Peyer's patch (tissue), 4 donors: Measurements from ENCODE around the gene RNF115. TPM values are rescaled to one million over a fixed set of nuclear protein-coding genes. Genes with fewer than 3 reads are reported as not detected.

Experiments
- DNase-seq, 3 donors: peaks; one replicate each; pipeline ENCODE4 v3.0.0-alpha.2; 2017 to 2019
- H3K27ac ChIP-seq, 4 donors: fragments of 200-600 bp; sonication (generic); one replicate each; pipeline ENCODE4 v1.5.1; 2016 to 2019
- H3K27me3 ChIP-seq, 2 donors: fragments of 200-600 bp; sonication (generic); one replicate each; pipeline ENCODE4 v1.5.1; 2019
- H3K36me3 ChIP-seq, 3 donors: fragments of 200-600 bp; sonication (generic); one replicate each; pipeline ENCODE4 v1.5.1; 2016 to 2019
- H3K4me1 ChIP-seq, 4 donors: fragments of 200-600 bp; sonication (generic); one replicate each; pipeline ENCODE4 v1.5.1; 2016 to 2019
- H3K4me3 ChIP-seq, 4 donors: fragments of 200-600 bp; sonication (generic); 1 replicate in 3 of 4; 2 replicates in 1 of 4; pipeline ENCODE4 v1.5.1; 2016 to 2019; ENCODE audit warnings: mild to moderate bottlenecking in 1 of 4
- H3K9me3 ChIP-seq, 4 donors: fragments of 200-600 bp; sonication (generic); one replicate each; pipeline ENCODE4 v1.5.1; 2016 to 2019; ENCODE audit warnings: mild to moderate bottlenecking in 1 of 4
- CTCF ChIP-seq, 6 experiments: fragments of 450-650 bp in 4 of 6; fragments of 200-600 bp in 2 of 6; sonication (generic) in 1 of 6; IDR thresholded peaks; one replicate each; pipeline ENCODE4 v1.5.1; 2017 to 2019; ENCODE audit warnings: antibody characterized with exemption in 6 of 6, mild to moderate bottlenecking in 3 of 6, moderate library complexity in 1 of 6
- POLR2A ChIP-seq, 2 donors: fragments of 450-650 bp; IDR thresholded peaks; one replicate each; pipeline ENCODE4 v1.5.1; 2017; ENCODE audit warnings: antibody characterized with exemption in 2 of 2, mild to moderate bottlenecking in 2 of 2, moderate library complexity in 2 of 2
- total RNA-seq, 4 donors: library from RNA; depleted of rRNA; stranded (reverse); fragments of >200 nt; gene quantifications; one replicate each; pipeline ENCODE4 v1.1.0, GENCODE V29; 2016

The RNF115 gene
- total RNA-seq, 4 donors from 2014 or later, result 10.2 to 31.4 (median 15.0) TPM

- no peak overlapping the region for H3K27ac ChIP-seq
- H3K36me3 ChIP-seq, result no peaks in the 10 kb centered on the region
- TF ChIP-seq POLR2A (IDR thresholded peaks at IDR 0.05), result no peak
- TF ChIP-seq CTCF (IDR thresholded peaks at IDR 0.05), result no peak
- DNase-seq, result no peak
- H3K4me3 ChIP-seq, result no peak overlapping the region
- peaks cover 0 to 21% (median 0%) of the 10 kb centered on the region in 4 donors for H3K4me1 ChIP-seq
- H3K9me3 ChIP-seq, result no peaks in the 10 kb centered on the region
- no peaks in the 10 kb centered on the region for H3K27me3 ChIP-seq
Measured at GRCh38 chr1:145788580-145788979, 35.3 kb downstream of the RNF115 start.

GRCh38 chr1:145786271-145786670 is 37.6 kb downstream of the RNF115 start:
- Histone ChIP-seq H3K4me3 (no peak overlapping the region), H3K27ac (peak overlapping the region in 1 of 4 donors; percentile 55), H3K36me3 (no peaks in the 10 kb centered on the region), H3K27me3 (no peaks in the 10 kb centered on the region), H3K9me3 (no peaks in the 10 kb centered on the region), H3K4me1 (peaks cover 0 to 21% (median 0%) of the 10 kb centered on the region in 4 donors)
- no peak for DNase-seq
- TF ChIP-seq CTCF (IDR thresholded peaks at IDR 0.05), result no peak
- no peak for TF ChIP-seq POLR2A (IDR thresholded peaks at IDR 0.05)

GRCh38 chr1:145785547-145785946 is 38.3 kb downstream of the RNF115 start:
- Histone ChIP-seq H3K27ac (peak overlapping the region in 2 of 4 donors; percentile 44 to 55), H3K4me1 (peaks cover 0 to 21% (median 0%) of the 10 kb centered on the region in 4 donors), H3K27me3 (no peaks in the 10 kb centered on the region), H3K36me3 (no peaks in the 10 kb centered on the region), H3K9me3 (no peaks in the 10 kb centered on the region), H3K4me3 (no peak overlapping the region)
- no peak for DNase-seq
- TF ChIP-seq POLR2A (IDR thresholded peaks at IDR 0.05), result no peak
- TF ChIP-seq CTCF (IDR thresholded peaks at IDR 0.05), result no peak

GRCh38 chr1:145784409-145784808 is 39.5 kb downstream of the RNF115 start:
- Histone ChIP-seq H3K9me3 (no peaks in the 10 kb centered on the region), H3K27ac (peak overlapping the region in 1 of 4 donors; percentile 55), H3K4me3 (no peak overlapping the region), H3K36me3 (no peaks in the 10 kb centered on the region), H3K27me3 (no peaks in the 10 kb centered on the region), H3K4me1 (peaks cover 0 to 21% (median 0%) of the 10 kb centered on the region in 4 donors)
- no peak for DNase-seq
- TF ChIP-seq POLR2A (IDR thresholded peaks at IDR 0.05) (no peak), CTCF (IDR thresholded peaks at IDR 0.05) (no peak)

GRCh38 chr1:145782272-145783099 is 41.4 kb downstream of the RNF115 start:
- peaks cover 0 to 21% (median 0%) of the 10 kb centered on the region in 4 donors for H3K4me1 ChIP-seq

More at GRCh38 chr1:145782272-145783099, 41.4 kb downstream of the RNF115 start:
- H3K36me3 ChIP-seq, result no peaks in the 10 kb centered on the region
- DNase-seq, result no peak
- H3K27ac ChIP-seq, result peak overlapping the region in 1 of 4 donors; percentile 32
- H3K4me3 ChIP-seq, result no peak overlapping the region
- no peaks in the 10 kb centered on the region for H3K27me3 ChIP-seq
- TF ChIP-seq CTCF (IDR thresholded peaks at IDR 0.05) (no peak), POLR2A (IDR thresholded peaks at IDR 0.05) (no peak)
- no peaks in the 10 kb centered on the region for H3K9me3 ChIP-seq
